ENCODE results near the gene LIN7A.
A peak's percentile ranks its signal among the peaks of the same experiment; 100 is the strongest.

The LIN7A gene

DNA sequence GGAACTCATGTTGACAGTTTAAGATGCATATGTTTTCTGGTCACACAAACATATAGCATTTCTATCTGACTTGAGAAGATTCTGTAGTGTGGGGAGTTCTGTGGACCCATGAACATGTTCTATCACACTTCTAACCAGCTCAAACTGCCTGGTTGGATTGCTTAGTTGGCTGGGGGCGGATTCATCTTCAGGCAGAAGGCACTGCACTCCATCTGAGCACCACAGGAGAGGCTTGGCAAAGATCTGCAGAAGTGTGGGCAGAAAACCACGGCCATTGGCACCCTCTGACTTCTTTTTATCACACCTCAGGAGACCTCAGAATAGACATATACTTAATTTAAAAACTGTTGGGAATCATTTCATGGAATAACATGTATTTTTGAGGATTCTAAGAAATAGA lies 68.5 kb downstream of the LIN7A start:
- 77% methylated on average over 1 of the region's 2 CpGs for WGBS
- H3K9me3 ChIP-seq (ENCODE audit: control insufficient read depth, low read length): no peaks in the 10 kb centered on the region
- H2BK120ac ChIP-seq (ENCODE audit: low read depth, low read length): no peak overlapping the region
- no peak overlapping the region for H2BK5ac ChIP-seq (ENCODE audit: low read depth, low read length, poor library complexity, severe bottlenecking)
- H3K4me2 ChIP-seq (ENCODE audit: low read length, poor library complexity, severe bottlenecking): no peak overlapping the region
- H3K4me1 ChIP-seq (ENCODE audit: control insufficient read depth, insufficient read depth, low read depth, low read length): peaks cover 2% of the 10 kb centered on the region
- no peaks in the 10 kb centered on the region for H3K27me3 ChIP-seq (ENCODE audit: control insufficient read depth in 1 of 2, insufficient read depth in 1 of 2, low read length in 2 of 2)
- no peak overlapping the region for H3K27ac ChIP-seq (ENCODE audit: low read length, poor library complexity, severe bottlenecking)
- H3K23ac ChIP-seq (ENCODE audit: low read length in 2 of 2): no peak overlapping the region
- DNase-seq: no peak
- H3K18ac ChIP-seq (ENCODE audit: low read depth in 1 of 2, low read length in 2 of 2): no peak overlapping the region
- no peak overlapping the region for H3K4me3 ChIP-seq (ENCODE audit: insufficient read depth in 1 of 2, low read depth in 1 of 2, low read length in 2 of 2)
- no peak overlapping the region for H2BK12ac ChIP-seq (ENCODE audit: low read length in 2 of 2)
- no peaks in the 10 kb centered on the region for H3K36me3 ChIP-seq (ENCODE audit: control insufficient read depth in 1 of 2, insufficient read depth in 2 of 2, low read depth in 1 of 2, low read length in 2 of 2)
- peaks cover 19% of the 10 kb centered on the region for H3K79me1 ChIP-seq (replicated peaks; ENCODE audit: low read length, poor library complexity, severe bottlenecking)
- H2AK5ac ChIP-seq (ENCODE audit: low read length, severe bottlenecking): no peak overlapping the region
- no peak overlapping the region for H3K14ac ChIP-seq (ENCODE audit: low read length in 2 of 2)
- no peak overlapping the region for H3K4ac ChIP-seq (ENCODE audit: low read depth in 1 of 2, low read length in 2 of 2)
- H2AFZ ChIP-seq (ENCODE audit: low read depth, low read length): no peak overlapping the region
- H4K8ac ChIP-seq (ENCODE audit: low read length): no peak overlapping the region
- no peak overlapping the region for H3K9ac ChIP-seq (ENCODE audit: low read length)
- H4K91ac ChIP-seq (ENCODE audit: low read length): no peak overlapping the region
- no peak overlapping the region for H2BK15ac ChIP-seq (ENCODE audit: low read depth, poor library complexity, severe bottlenecking)

DNA sequence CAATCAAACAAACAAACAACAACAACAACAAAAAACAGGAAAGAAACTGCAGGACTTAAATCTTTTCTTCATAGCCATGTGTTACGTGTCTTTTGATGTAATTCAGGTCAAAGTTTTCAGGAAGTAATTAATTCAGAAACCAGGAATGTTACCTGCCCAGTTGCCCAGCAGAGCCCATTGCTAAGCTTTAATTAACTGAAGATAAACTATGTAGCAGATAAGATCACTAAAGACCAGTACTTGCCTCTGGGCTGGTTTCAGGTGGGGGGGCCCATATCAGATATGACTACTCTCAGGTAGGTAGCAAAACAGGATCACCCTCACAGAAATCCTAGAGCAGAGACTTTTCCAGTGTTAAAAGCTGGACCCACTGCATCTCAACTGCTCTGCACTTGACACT lies 69.2 kb downstream of the LIN7A start:
- H3K79me1 ChIP-seq (replicated peaks; ENCODE audit: low read length, poor library complexity, severe bottlenecking): peaks cover 17% of the 10 kb centered on the region
- no peak overlapping the region for H3K4me2 ChIP-seq (ENCODE audit: low read length, poor library complexity, severe bottlenecking)
- no peak overlapping the region for H4K8ac ChIP-seq (ENCODE audit: low read length)
- H3K4me1 ChIP-seq (ENCODE audit: control insufficient read depth, insufficient read depth, low read depth, low read length): peaks cover 2% of the 10 kb centered on the region
- no peak overlapping the region for H2BK15ac ChIP-seq (ENCODE audit: low read depth, poor library complexity, severe bottlenecking)
- WGBS: 75% methylated on average over 1 of the region's 1 CpG
- H4K91ac ChIP-seq (ENCODE audit: low read length): no peak overlapping the region
- no peaks in the 10 kb centered on the region for H3K27me3 ChIP-seq (ENCODE audit: control insufficient read depth in 1 of 2, insufficient read depth in 1 of 2, low read length in 2 of 2)
- no peak overlapping the region for H2BK12ac ChIP-seq (ENCODE audit: low read length in 2 of 2)
- H2BK5ac ChIP-seq (ENCODE audit: low read depth, low read length, poor library complexity, severe bottlenecking): no peak overlapping the region
- H3K14ac ChIP-seq (ENCODE audit: low read length in 2 of 2): no peak overlapping the region
- no peak overlapping the region for H3K23ac ChIP-seq (ENCODE audit: low read length in 2 of 2)
- H3K36me3 ChIP-seq (ENCODE audit: control insufficient read depth in 1 of 2, insufficient read depth in 2 of 2, low read depth in 1 of 2, low read length in 2 of 2): no peaks in the 10 kb centered on the region
- no peak overlapping the region for H3K18ac ChIP-seq (ENCODE audit: low read depth in 1 of 2, low read length in 2 of 2)
- no peaks in the 10 kb centered on the region for H3K9me3 ChIP-seq (ENCODE audit: control insufficient read depth, low read length)
- H3K4ac ChIP-seq (ENCODE audit: low read depth in 1 of 2, low read length in 2 of 2): no peak overlapping the region
- no peak for DNase-seq
- no peak overlapping the region for H2BK120ac ChIP-seq (ENCODE audit: low read depth, low read length)
- H3K27ac ChIP-seq (ENCODE audit: low read length, poor library complexity, severe bottlenecking): no peak overlapping the region
- H2AFZ ChIP-seq (ENCODE audit: low read depth, low read length): no peak overlapping the region
- H3K9ac ChIP-seq (ENCODE audit: low read length): no peak overlapping the region
- no peak overlapping the region for H3K4me3 ChIP-seq (ENCODE audit: insufficient read depth in 1 of 2, low read depth in 1 of 2, low read length in 2 of 2)
- no peak overlapping the region for H2AK5ac ChIP-seq (ENCODE audit: low read length, severe bottlenecking)

DNA sequence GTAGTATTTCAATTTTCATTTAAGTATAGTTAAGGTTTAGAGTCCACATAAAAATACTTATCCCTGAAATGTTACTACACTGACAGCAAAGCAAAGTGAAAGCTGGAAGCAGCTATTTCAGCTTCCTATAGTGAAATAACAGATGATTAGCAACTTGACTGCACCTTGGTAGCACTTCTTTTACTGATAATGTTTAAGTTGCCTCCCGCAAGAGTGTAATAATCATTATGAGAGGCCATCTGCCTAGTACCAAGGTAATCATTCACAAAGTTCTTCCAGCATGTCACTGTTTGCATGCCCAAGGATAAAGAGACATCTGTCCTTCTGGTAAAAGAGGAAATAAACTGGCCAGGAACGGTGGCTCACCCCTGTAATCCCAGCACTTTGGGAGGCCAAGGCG lies 69.8 kb downstream of the LIN7A start:
- Histone ChIP-seq H4K8ac (ENCODE audit: low read length) (no peak overlapping the region), H3K79me1 (replicated peaks; ENCODE audit: low read length, poor library complexity, severe bottlenecking) (peaks cover 14% of the 10 kb centered on the region), H4K91ac (ENCODE audit: low read length) (no peak overlapping the region)

DNA sequence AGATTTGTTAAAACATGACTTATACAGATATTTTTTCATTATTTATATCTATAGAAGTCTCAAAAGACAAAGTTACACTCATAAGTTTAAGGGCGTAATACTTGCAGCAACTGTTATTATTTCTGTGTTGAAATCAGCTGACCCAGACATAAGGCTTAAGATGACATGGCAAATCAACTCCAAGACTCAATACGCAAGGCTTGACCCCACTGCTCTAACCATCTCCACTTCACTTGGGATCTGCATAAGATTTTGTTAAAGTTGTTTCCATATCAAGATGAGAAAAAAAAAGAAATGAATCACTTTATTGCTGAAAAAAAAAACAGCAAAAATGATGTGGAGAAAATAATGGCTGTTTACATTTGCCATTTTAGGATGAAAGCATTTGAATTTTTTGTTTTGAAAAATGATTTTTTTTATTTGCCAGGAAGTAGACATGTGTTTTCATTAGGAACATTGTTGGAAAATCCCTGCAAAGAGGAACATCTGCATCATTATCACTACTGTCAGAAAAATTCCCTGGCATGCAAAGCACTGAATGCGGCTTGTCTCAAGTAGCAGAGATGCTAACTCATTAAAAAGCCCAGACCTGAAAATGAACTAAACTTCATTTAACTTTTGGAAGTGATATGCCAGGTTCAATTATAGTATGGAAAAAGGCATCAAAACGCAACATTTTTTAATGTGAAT lies 73.5 kb downstream of the LIN7A start:
- Histone ChIP-seq H2BK120ac (ENCODE audit: low read depth, low read length) (no peak overlapping the region), H2AK5ac (ENCODE audit: low read length, severe bottlenecking) (no peak overlapping the region), H4K91ac (ENCODE audit: low read length) (no peak overlapping the region), H2AFZ (ENCODE audit: low read depth, low read length) (no peak overlapping the region), H3K4ac (ENCODE audit: low read depth in 1 of 2, low read length in 2 of 2) (no peak overlapping the region), H3K9ac (ENCODE audit: low read length) (peak overlapping the region; percentile 48), H3K9me3 (ENCODE audit: control insufficient read depth, low read length) (no peaks in the 10 kb centered on the region), H3K4me3 (ENCODE audit: insufficient read depth in 1 of 2, low read depth in 1 of 2, low read length in 2 of 2) (peak overlapping the region in 1 of 2 experiments; percentile 59), H3K4me2 (ENCODE audit: low read length, poor library complexity, severe bottlenecking) (no peak overlapping the region), H3K18ac (ENCODE audit: low read depth in 1 of 2, low read length in 2 of 2) (no peak overlapping the region), H4K8ac (ENCODE audit: low read length) (no peak overlapping the region), H2BK12ac (ENCODE audit: low read length in 2 of 2) (no peak overlapping the region), H2BK15ac (ENCODE audit: low read depth, poor library complexity, severe bottlenecking) (no peak overlapping the region), H3K14ac (ENCODE audit: low read length in 2 of 2) (no peak overlapping the region), H3K27me3 (ENCODE audit: control insufficient read depth in 1 of 2, insufficient read depth in 1 of 2, low read length in 2 of 2) (no peaks in the 10 kb centered on the region), H2BK5ac (ENCODE audit: low read depth, low read length, poor library complexity, severe bottlenecking) (no peak overlapping the region), H3K27ac (ENCODE audit: low read length, poor library complexity, severe bottlenecking) (no peak overlapping the region), H3K36me3 (ENCODE audit: control insufficient read depth in 1 of 2, insufficient read depth in 2 of 2, low read depth in 1 of 2, low read length in 2 of 2) (peaks cover 0 to 5% of the 10 kb centered on the region in 2 experiments), H3K79me1 (replicated peaks; ENCODE audit: low read length, poor library complexity, severe bottlenecking) (peaks cover 18% of the 10 kb centered on the region), H3K23ac (ENCODE audit: low read length in 2 of 2) (no peak overlapping the region), H3K4me1 (ENCODE audit: control insufficient read depth, insufficient read depth, low read depth, low read length) (peaks cover 2% of the 10 kb centered on the region)
- DNase-seq: peak; percentile 7
- 100% methylated on average over 1 of the region's 4 CpGs for WGBS

More for the DNA sequence above, 69.8 kb downstream of the LIN7A start:
- Histone ChIP-seq H3K14ac (ENCODE audit: low read length in 2 of 2) (no peak overlapping the region), H3K23ac (ENCODE audit: low read length in 2 of 2) (no peak overlapping the region), H3K27ac (ENCODE audit: low read length, poor library complexity, severe bottlenecking) (no peak overlapping the region), H3K9ac (ENCODE audit: low read length) (no peak overlapping the region), H3K4ac (ENCODE audit: low read depth in 1 of 2, low read length in 2 of 2) (no peak overlapping the region), H3K36me3 (ENCODE audit: control insufficient read depth in 1 of 2, insufficient read depth in 2 of 2, low read depth in 1 of 2, low read length in 2 of 2) (no peaks in the 10 kb centered on the region), H2AFZ (ENCODE audit: low read depth, low read length) (no peak overlapping the region), H3K18ac (ENCODE audit: low read depth in 1 of 2, low read length in 2 of 2) (no peak overlapping the region), H3K27me3 (ENCODE audit: control insufficient read depth in 1 of 2, insufficient read depth in 1 of 2, low read length in 2 of 2) (no peaks in the 10 kb centered on the region), H2BK12ac (ENCODE audit: low read length in 2 of 2) (no peak overlapping the region), H2BK15ac (ENCODE audit: low read depth, poor library complexity, severe bottlenecking) (no peak overlapping the region), H3K9me3 (ENCODE audit: control insufficient read depth, low read length) (no peaks in the 10 kb centered on the region), H3K4me3 (ENCODE audit: insufficient read depth in 1 of 2, low read depth in 1 of 2, low read length in 2 of 2) (no peak overlapping the region), H2BK5ac (ENCODE audit: low read depth, low read length, poor library complexity, severe bottlenecking) (no peak overlapping the region), H3K4me2 (ENCODE audit: low read length, poor library complexity, severe bottlenecking) (no peak overlapping the region), H3K4me1 (ENCODE audit: control insufficient read depth, insufficient read depth, low read depth, low read length) (peaks cover 2% of the 10 kb centered on the region), H2BK120ac (ENCODE audit: low read depth, low read length) (no peak overlapping the region), H2AK5ac (ENCODE audit: low read length, severe bottlenecking) (no peak overlapping the region)
- no peak for DNase-seq
- WGBS: 83% methylated on average over 2 of the region's 3 CpGs

All from mesenchymal stem cell (in vitro differentiated cells and primary cell).